SK-N-SH treated with all-trans-retinoic acid at 6 μM for 48 hours (cell line): Measurements from ENCODE around the gene KRTAP4-3.

Experiments used
- OSR1 ChIP-seq: fragments of 250-450 bp; sonication (Bioruptor Pico); IDR thresholded peaks from 2 replicates; pipeline ENCODE4 v1.8.0; 2022; ENCODE audit warnings: moderate library complexity, mild to moderate bottlenecking, inconsistent platforms
- PATZ1 ChIP-seq: fragments of 250-450 bp; sonication (Bioruptor Pico); IDR thresholded peaks from 2 replicates; pipeline ENCODE4 v1.8.0; 2020; ENCODE audit warnings: mild to moderate bottlenecking, moderate library complexity, borderline replicate concordance
- SNAI2 ChIP-seq: fragments of 250-450 bp; sonication (Bioruptor Pico); IDR thresholded peaks from 2 replicates; pipeline ENCODE4 v1.5.0; 2020; ENCODE audit warnings: mild to moderate bottlenecking, moderate library complexity
- ZFP3 ChIP-seq: fragments of 250-450 bp; sonication (Bioruptor Pico); IDR thresholded peaks from 2 replicates; pipeline ENCODE4 v1.5.0; 2020; ENCODE audit warnings: mild to moderate bottlenecking, moderate library complexity

- no peak for TF ChIP-seq PATZ1 (CRISPR knock-in tag)
- no peak for TF ChIP-seq OSR1
- no peak for TF ChIP-seq SNAI2 (CRISPR knock-in tag)
- no peak for TF ChIP-seq ZFP3
These were observed 18.4 kb downstream of the KRTAP4-3 start, which contains the start of gene KRTAP4-5 for GRCh38 chr17:41149652-41149985.
